ENCODE measurements around the gene CLDN6. TPM values are rescaled to one million over a fixed set of nuclear protein-coding genes. Genes with fewer than 3 reads are reported as not detected.

Gene CLDN6
- polyA plus RNA-seq, 3 donors, result 0.86 TPM; not detected in 2

- H3K27ac ChIP-seq (ENCODE audit: low read depth, low read length), result peak overlapping the region; percentile 30
- WGBS, 3 donors, result 1% methylated on average over 50 to 57 of the region's 57 CpGs
Measured at GRCh38 chr16:3020604-3021448, 2.8 kb upstream of the CLDN6 start.

GRCh38 chr16:3020247-3020603, 2.2 kb upstream of the CLDN6 start, which contains the start of gene TNFRSF12A:
Gene TNFRSF12A, plus strand, starts transcription at chr16:3020368. Its CDS starts 30 bp downstream, at chr16:3020398.
- 0 to 1% (median 1%) methylated on average over 38 to 49 of the region's 49 CpGs for WGBS, 3 donors
- H3K27ac ChIP-seq (ENCODE audit: low read depth, low read length), result peak within 1 kb of the TSS; percentile 30

DNA sequence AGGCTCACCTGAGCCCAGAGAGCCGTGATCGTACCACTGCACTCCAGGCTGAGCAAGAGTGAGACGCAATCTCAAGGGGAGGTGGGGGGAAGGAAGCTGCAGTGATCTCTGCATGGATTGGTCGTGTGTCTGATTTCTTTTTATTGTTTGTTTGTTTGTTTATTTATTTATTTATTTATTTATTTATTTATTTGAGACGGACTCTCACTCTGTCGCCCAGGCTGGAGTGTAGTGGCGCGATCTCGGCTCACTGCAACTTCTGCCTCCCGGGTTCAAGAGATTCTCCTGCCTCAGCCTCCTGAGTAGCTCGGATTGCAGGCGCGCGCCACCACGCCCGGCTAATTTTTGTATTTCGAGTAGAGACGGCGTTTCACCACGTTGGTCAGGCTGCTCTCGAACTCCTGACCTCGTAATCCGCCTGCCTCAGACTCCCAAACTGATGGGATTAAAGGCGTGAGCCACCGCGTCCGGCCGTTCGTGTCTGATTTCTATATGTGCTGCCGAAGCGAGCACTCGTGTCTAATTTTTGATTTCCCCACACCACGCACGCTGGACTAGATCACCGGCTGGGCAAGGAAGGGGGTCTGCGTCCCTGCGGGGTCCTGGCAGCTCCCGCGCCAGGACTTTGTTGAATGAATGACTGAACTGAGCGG, 1.7 kb upstream of the CLDN6 start:
- H3K27ac ChIP-seq (ENCODE audit: low read depth, low read length), result no peak overlapping the region
- WGBS, 3 donors, result 24 to 34% (median 30%) methylated on average over 40 of the region's 40 CpGs

DNA sequence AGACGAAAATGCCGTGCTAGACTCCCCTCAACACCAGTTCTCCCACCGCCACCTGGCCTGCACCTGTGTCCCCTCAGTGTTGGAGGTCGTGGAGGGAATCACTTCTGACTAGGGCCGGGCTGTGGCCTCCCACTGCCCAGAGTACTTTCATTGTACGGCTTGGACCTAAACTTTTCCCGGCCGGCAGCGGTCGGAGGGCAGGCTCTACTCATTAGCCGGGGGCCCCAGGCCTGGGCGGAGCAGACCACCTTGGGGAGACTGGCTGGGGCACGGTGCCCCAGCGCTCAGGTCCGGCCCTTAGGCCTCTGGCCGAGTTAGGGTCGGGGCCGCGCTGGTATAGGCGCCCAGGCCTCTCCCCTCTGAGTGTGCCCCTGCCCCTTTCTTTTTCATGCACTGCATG, 639 bp downstream of the CLDN6 start:
- WGBS, 3 donors, result 55 to 83% (median 72%) methylated on average over 20 of the region's 20 CpGs

GRCh38 chr16:3015865-3016521, 2.0 kb downstream of the CLDN6 start:
- H3K27ac ChIP-seq (ENCODE audit: low read depth, low read length), result no peak overlapping the region
- 88 to 89% (median 89%) methylated on average over 13 of the region's 13 CpGs for WGBS, 3 donors

More for the DNA sequence above, 639 bp downstream of the CLDN6 start:
- H3K27ac ChIP-seq (ENCODE audit: low read depth, low read length), result no peak overlapping the region

DNA sequence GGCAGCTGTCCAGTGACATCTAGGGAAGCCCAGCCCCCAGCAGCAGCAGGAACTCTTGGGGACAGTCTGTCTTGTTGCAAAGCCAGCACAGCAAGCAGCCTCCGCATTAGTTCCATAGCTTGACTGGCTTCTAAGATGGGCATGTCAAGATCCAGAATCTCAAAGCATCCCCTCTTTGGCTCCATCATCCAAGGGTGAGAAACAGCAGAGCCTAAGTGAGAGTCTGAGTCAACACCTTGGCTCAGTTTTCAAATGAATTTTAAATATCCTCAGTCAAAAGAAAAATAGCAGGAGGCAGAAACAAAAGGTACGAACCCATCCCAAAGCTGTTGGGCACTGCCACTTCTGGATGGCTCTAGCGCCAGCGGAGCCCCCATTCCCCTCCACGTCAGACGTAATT, 3.0 kb downstream of the CLDN6 start:
- 84 to 92% (median 86%) methylated on average over 6 of the region's 6 CpGs for WGBS, 3 donors

GRCh38 chr16:3013998-3014690, 3.8 kb downstream of the CLDN6 start:
- 62 to 65% (median 63%) methylated on average over 12 of the region's 12 CpGs for WGBS, 3 donors
- H3K27ac ChIP-seq (ENCODE audit: low read depth, low read length), result no peak overlapping the region

More for the DNA sequence above, 3.0 kb downstream of the CLDN6 start:
- H3K27ac ChIP-seq (ENCODE audit: low read depth, low read length), result no peak overlapping the region

GRCh38 chr16:3013491-3013951, 4.5 kb downstream of the CLDN6 start:
- WGBS, 3 donors, result 50 to 77% (median 64%) methylated on average over 22 to 27 of the region's 27 CpGs

GRCh38 chr16:3012828-3013420, 5.1 kb downstream of the CLDN6 start, which contains the start of gene CLDN9:
Gene CLDN9, plus strand, starts transcription at chr16:3012923. Its CDS starts 440 bp downstream, at chr16:3013363.
- no peak within 1 kb of the TSS for H3K27ac ChIP-seq (ENCODE audit: low read depth, low read length)
- WGBS, 3 donors, result 29 to 48% (median 41%) methylated on average over 27 of the region's 27 CpGs

More at GRCh38 chr16:3013491-3013951, 4.5 kb downstream of the CLDN6 start:
- no peak overlapping the region for H3K27ac ChIP-seq (ENCODE audit: low read depth, low read length)

DNA sequence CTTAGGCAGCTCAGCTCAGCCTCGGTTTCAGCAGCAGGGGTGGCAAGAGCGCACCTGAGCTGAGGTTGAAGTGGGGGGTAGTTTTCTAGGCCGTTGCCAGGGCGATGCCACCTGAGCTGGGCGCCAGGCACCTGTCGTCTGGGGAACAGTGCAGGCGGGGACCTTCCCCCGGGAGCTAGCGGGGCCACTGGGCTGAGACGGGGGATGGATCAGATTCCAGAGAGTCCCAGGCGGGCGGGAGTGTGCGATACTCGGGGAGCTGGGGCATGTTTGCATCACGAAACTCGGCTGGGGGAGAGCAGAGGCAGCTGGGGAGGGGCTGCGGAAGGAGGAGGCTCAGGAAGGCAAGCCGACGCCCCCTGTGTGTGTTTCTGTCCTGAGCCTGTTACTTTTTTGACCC, 5.7 kb downstream of the CLDN6 start:
- WGBS, 3 donors, result 11 to 46% (median 28%) methylated on average over 19 of the region's 19 CpGs

GRCh38 chr16:3010510-3010909, 7.5 kb downstream of the CLDN6 start:
- 87 to 96% (median 93%) methylated on average over 8 of the region's 8 CpGs for WGBS, 3 donors
- H3K27ac ChIP-seq (ENCODE audit: low read depth, low read length), result no peak overlapping the region

More for the DNA sequence above, 5.7 kb downstream of the CLDN6 start:
- no peak overlapping the region for H3K27ac ChIP-seq (ENCODE audit: low read depth, low read length)

GRCh38 chr16:3009568-3010390, 8.2 kb downstream of the CLDN6 start:
- no peak overlapping the region for H3K27ac ChIP-seq (ENCODE audit: low read depth, low read length)
- WGBS, 3 donors, result 38 to 64% (median 57%) methylated on average over 21 of the region's 21 CpGs

GRCh38 chr16:3008690-3009037, 9.3 kb downstream of the CLDN6 start:
- H3K27ac ChIP-seq (ENCODE audit: low read depth, low read length), result no peak overlapping the region
- WGBS, 3 donors, result 58 to 71% (median 63%) methylated on average over 4 of the region's 4 CpGs

DNA sequence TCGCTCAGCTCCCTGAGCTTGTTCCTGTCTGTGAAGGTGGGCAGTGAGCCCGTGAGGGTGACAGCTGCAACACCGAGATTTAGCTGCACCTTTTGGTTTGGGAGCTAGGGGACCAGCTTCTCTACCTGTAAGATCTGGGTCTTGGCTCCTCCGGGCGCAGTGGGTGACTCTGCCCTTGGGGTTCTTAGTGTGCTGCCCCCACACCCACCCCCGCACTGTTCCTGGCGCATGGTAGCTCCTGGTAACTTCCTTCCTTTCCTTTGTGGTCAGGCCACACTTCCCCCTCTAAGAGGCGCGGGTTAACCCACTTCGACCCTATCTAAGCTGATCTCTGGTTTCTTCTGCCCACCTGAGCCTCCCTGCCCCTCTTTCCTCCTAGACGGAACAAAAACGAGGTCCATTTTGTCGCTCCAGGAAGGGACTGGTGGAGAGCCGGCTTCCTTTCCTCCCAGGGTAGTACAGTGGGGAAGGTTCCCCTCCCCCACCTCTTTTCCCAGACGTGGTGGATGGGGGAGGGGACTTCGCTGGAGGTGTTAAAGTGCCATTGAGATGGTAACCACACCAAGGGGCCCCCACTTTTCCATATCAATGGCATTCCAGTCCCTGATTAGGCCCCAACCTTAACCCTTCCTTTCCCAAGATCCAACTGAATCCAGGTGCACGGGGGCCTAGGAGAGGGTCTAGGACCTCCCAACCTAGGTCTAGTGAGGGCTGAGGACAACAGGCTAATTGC, 9.9 kb downstream of the CLDN6 start:
- no peak overlapping the region for H3K27ac ChIP-seq (ENCODE audit: low read depth, low read length)
- WGBS, 3 donors, result 14 to 24% (median 17%) methylated on average over 17 of the region's 17 CpGs

- no peak overlapping the region for H3K27ac ChIP-seq (ENCODE audit: low read depth, low read length)
- 17 to 42% (median 36%) methylated on average over 13 of the region's 13 CpGs for WGBS, 3 donors
Measured at GRCh38 chr16:3007059-3007956, 10.7 kb downstream of the CLDN6 start.

All from adipose tissue (tissue), 3 donors.